Nephron progenitor cell (in vitro differentiated cells): ENCODE measurements around the gene RNF123.

ENCODE experiments used
- DNase-seq: peaks from one replicate; pipeline ENCODE4 v3.0.0; 2021
- H3K27ac Mint-ChIP-seq: 2 replicates; pipeline ENCODE4 v1.8.0; 2021; ENCODE audit warnings: mild to moderate bottlenecking, moderate library complexity, mixed read lengths
- H3K27me3 Mint-ChIP-seq: 2 replicates; pipeline ENCODE4 v1.8.0; 2021; ENCODE audit warnings: mild to moderate bottlenecking, low read depth, mixed read lengths; ENCODE audit not compliant: poor library complexity
- H3K36me3 Mint-ChIP-seq: 2 replicates; pipeline ENCODE4 v1.8.0; 2021; ENCODE audit warnings: low read depth, mixed read lengths
- H3K4me1 Mint-ChIP-seq: 2 replicates; pipeline ENCODE4 v1.8.0; 2021; ENCODE audit warnings: mixed read lengths
- H3K4me3 Mint-ChIP-seq: 2 replicates; pipeline ENCODE4 v1.8.0; 2021; ENCODE audit warnings: mild to moderate bottlenecking, moderate library complexity, mixed read lengths
- H3K9me3 Mint-ChIP-seq: 2 replicates; pipeline ENCODE4 v1.8.0; 2021; ENCODE audit warnings: mild to moderate bottlenecking, moderate library complexity, mixed read lengths
- CTCF ChIP-seq: fragments of 200-600 bp; sonication (generic); IDR thresholded peaks from 2 replicates; pipeline ENCODE4 v1.5.0; 2021; ENCODE audit warnings: antibody characterized with exemption

The RNF123 gene

DNA sequence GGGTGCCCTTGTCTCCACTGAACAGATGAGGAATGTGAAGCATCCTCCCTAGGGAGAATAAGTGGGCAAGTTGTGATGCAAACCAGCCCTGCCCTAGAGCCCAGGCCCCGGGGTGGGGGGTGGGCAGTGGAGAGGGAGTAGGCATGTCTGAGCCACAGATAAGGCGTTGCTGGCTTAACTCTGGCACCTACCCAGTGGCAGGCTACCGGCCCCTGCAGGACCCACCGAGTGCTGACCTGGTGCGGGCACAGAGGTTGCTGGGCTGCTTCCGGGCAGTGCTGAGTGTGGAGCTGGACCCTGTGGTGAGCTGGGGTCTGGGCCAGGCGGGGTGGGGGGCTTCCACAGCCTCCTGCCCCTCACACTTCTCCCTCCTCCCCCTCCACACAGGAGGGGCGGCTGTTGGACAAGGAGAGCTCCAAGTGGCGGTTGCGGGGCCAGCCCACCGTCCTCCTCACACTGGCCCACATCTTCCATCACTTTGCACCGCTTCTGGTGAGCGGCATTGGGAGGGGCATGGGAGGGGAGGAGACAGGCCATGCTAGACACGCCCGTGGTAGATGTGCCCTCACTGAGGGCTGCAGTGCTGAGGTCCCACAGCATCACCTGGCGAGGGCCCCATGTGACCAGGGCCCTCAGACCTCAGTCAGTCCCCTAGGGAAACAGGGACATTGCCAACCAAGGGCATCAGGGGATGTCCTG lies 10.1 kb downstream of the RNF123 start:
- no peak for TF ChIP-seq CTCF
- no peak for DNase-seq
- H3K4me1 Mint-ChIP-seq = peaks cover 4% of the 10 kb centered on the region
- H3K36me3 Mint-ChIP-seq = no peaks in the 10 kb centered on the region
- no peak overlapping the region for H3K4me3 Mint-ChIP-seq
- no peaks in the 10 kb centered on the region for H3K9me3 Mint-ChIP-seq
- H3K27ac Mint-ChIP-seq = no peak overlapping the region
- H3K27me3 Mint-ChIP-seq = no peaks in the 10 kb centered on the region

DNA sequence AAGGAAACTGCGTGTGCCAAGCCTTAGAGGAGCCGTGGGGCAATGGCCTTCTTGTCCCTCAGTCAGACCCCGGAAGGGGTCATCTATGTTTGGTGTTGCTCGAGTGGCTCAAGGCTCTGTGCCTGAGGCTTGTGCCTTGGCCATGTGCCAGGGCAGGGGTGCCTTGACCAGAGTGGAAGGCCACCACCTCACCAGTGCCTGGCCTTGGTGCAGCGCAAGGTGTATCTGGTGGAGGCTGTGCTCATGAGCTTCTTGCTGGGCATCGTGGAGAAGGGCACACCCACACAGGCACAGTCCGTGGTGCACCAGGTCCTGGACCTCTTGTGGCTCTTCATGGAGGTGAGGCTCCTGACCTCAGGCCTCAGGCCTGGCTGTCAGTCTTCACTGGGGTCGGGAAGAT lies 10.7 kb downstream of the RNF123 start:
- peak overlapping the region; percentile 43 for H3K27ac Mint-ChIP-seq
- no peaks in the 10 kb centered on the region for H3K36me3 Mint-ChIP-seq
- H3K9me3 Mint-ChIP-seq = no peaks in the 10 kb centered on the region
- TF ChIP-seq CTCF = no peak
- no peak for DNase-seq
- no peaks in the 10 kb centered on the region for H3K27me3 Mint-ChIP-seq
- no peak overlapping the region for H3K4me3 Mint-ChIP-seq
- H3K4me1 Mint-ChIP-seq = no peaks in the 10 kb centered on the region

DNA sequence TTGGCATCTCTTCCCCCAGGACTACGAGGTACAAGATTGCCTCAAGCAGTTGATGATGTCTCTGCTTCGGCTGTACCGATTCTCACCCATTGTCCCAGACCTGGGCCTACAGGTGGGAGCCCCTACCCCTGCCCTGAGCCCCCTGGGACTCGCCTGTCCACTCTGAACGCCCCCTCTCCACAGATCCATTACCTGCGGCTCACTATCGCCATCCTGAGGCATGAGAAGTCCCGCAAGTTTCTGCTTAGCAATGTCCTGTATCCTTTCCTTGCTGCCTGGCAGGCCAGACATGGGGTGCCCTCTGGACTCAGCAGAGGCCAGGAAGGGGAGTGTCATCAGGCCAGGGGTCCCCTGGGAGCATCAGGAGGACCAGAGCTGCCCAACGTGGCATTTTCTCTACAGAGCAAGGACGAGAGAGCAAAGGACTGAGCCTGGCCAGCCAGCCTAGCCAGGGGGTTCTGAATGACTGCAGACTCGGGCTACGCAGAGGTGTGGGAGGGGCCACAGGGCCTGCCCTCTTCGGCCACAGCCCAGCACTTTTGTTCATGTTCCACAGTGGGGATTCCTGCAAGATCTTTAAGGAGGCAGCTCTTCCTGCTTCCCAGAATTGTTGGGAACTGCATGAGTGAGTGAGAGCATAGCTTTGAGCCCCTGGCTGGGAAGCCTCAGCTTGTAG lies 11.2 kb downstream of the RNF123 start:
- no peak for DNase-seq
- Mint-ChIP-seq H3K9me3 (no peaks in the 10 kb centered on the region), H3K4me1 (no peaks in the 10 kb centered on the region), H3K36me3 (no peaks in the 10 kb centered on the region), H3K4me3 (no peak overlapping the region), H3K27me3 (no peaks in the 10 kb centered on the region), H3K27ac (peak overlapping the region; percentile 48)
- TF ChIP-seq CTCF = no peak

DNA sequence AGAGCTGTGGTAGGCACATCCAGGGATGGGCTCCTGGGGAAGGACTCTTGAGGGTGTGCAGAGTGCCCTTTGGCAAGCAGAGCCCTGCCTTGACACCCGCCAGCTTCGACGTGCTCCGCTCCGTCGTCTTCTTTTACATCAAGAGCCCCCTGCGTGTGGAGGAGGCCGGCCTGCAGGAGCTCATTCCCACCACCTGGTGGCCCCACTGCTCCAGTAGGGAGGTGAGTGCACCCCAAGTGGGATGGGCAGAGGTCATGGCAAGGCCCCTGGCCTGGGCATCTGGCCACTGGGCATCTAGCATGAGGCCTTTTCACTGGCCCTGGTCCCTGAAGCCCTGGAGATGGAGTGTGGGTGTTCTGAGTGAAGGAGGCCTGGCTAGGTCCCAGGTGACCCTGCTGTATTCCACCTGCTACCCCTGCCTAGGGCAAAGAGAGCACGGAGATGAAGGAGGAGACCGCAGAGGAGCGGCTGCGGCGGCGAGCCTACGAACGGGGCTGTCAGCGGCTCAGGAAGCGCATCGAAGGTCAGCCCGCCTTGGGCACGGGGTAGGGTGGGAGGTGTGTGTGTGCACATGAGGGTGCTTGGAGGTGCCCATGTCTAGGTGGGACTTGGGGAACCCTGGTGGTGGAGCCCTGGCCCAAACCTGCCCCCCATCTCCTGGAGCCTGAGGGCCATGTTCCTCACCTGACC lies 12.2 kb downstream of the RNF123 start:
- no peaks in the 10 kb centered on the region for H3K36me3 Mint-ChIP-seq
- DNase-seq = peak; percentile 43
- H3K4me3 Mint-ChIP-seq = no peak overlapping the region
- H3K27me3 Mint-ChIP-seq = no peaks in the 10 kb centered on the region
- H3K9me3 Mint-ChIP-seq = no peaks in the 10 kb centered on the region
- H3K4me1 Mint-ChIP-seq = no peaks in the 10 kb centered on the region
- no peak overlapping the region for H3K27ac Mint-ChIP-seq
- peak; percentile 48 for TF ChIP-seq CTCF

GRCh38 chr3:49702672-49703071 lies 13.3 kb downstream of the RNF123 start:
- Mint-ChIP-seq H3K4me1 (peaks cover 8% of the 10 kb centered on the region), H3K4me3 (no peak overlapping the region), H3K36me3 (no peaks in the 10 kb centered on the region), H3K27ac (no peak overlapping the region), H3K9me3 (no peaks in the 10 kb centered on the region), H3K27me3 (no peaks in the 10 kb centered on the region)
- no peak for DNase-seq
- no peak for TF ChIP-seq CTCF
